HepG2 (cell line): ENCODE data around the gene FRMD8. TPM values are rescaled to one million over a fixed set of nuclear protein-coding genes. Genes with fewer than 3 reads are reported as not detected.

Experiments used
- DPF2 ChIP-seq: sonication (generic); formaldehyde crosslinking; IDR thresholded peaks from 2 replicates; pipeline ENCODE4 v1.4.0; 2020; ENCODE audit warnings: mild to moderate bottlenecking, low read depth, missing genetic modification reagents, borderline replicate concordance
- ETV6 ChIP-seq: sonication (generic); formaldehyde crosslinking; conservative IDR thresholded peaks from 2 replicates; pipeline ENCODE4 v1.4.0; 2020; ENCODE audit warnings: missing genetic modification reagents
- GTF2F1 ChIP-seq: fragments of 150-350 bp; IDR thresholded peaks from 2 replicates; pipeline ENCODE4 v1.6.1; 2014; ENCODE audit warnings: low read length
- HNF1A ChIP-seq, 2 experiments: sonication (generic) in 1 of 2; formaldehyde crosslinking in 1 of 2; IDR thresholded peaks; 2 replicates each; pipeline versions ENCODE4 v1.4.0 to v1.6.1; 2016 to 2020; ENCODE audit warnings: borderline replicate concordance in 1 of 2, low read depth in 1 of 2, mild to moderate bottlenecking in 1 of 2, missing genetic modification reagents in 1 of 2
- IKZF4 ChIP-seq: sonication (generic); formaldehyde crosslinking; IDR thresholded peaks from 2 replicates; pipeline ENCODE4 v1.5.1; 2020; ENCODE audit warnings: borderline replicate concordance, mild to moderate bottlenecking, low read depth, missing genetic modification reagents; ENCODE audit errors: not compliant biosample characterization
- MLX ChIP-seq: IDR thresholded peaks from 2 replicates; pipeline ENCODE4 v1.6.1; 2016
- MXI1 ChIP-seq: IDR thresholded peaks from 3 replicates; pipeline ENCODE4 v1.6.1; 2012; ENCODE audit warnings: low read depth, low read length, inconsistent platforms, borderline replicate concordance
- NPAS2 ChIP-seq: sonication (generic); formaldehyde crosslinking; IDR thresholded peaks from 2 replicates; pipeline ENCODE4 v1.8.0; 2022; ENCODE audit warnings: mild to moderate bottlenecking, missing genetic modification reagents, borderline replicate concordance
- NR3C1 ChIP-seq: sonication (generic); formaldehyde crosslinking; IDR thresholded peaks from 2 replicates; pipeline ENCODE4 v1.4.0; 2020; ENCODE audit warnings: missing genetic modification reagents
- REXO4 ChIP-seq: sonication (generic); formaldehyde crosslinking; IDR thresholded peaks from 2 replicates; pipeline ENCODE4 v1.8.0; 2022; ENCODE audit warnings: missing genetic modification reagents, mild to moderate bottlenecking, borderline replicate concordance
- RXRB ChIP-seq: IDR thresholded peaks from 2 replicates; pipeline ENCODE4 v1.6.1; 2016; ENCODE audit warnings: borderline replicate concordance, missing genetic modification reagents, missing compliant biosample characterization
- TCF12 ChIP-seq, 2 experiments: fragments of 450-650 bp in 1 of 2; sonication (generic) in 1 of 2; formaldehyde crosslinking in 1 of 2; IDR thresholded peaks; 2 replicates each; pipeline versions ENCODE4 v1.6.1 to v1.8.0; 2017 to 2022; ENCODE audit warnings: antibody characterized with exemption in 1 of 2, mild to moderate bottlenecking in 1 of 2, missing genetic modification reagents in 1 of 2, moderate library complexity in 1 of 2
- ZNF333 ChIP-seq: sonication (generic); formaldehyde crosslinking; IDR thresholded peaks from 2 replicates; pipeline ENCODE4 v1.4.0; 2020; ENCODE audit warnings: mild to moderate bottlenecking, missing genetic modification reagents, borderline replicate concordance
- ZNF614 ChIP-seq: IDR thresholded peaks from 2 replicates; pipeline ENCODE4 v1.6.1; 2018; ENCODE audit warnings: missing biosample characterization, missing genetic modification reagents, inconsistent platforms, borderline replicate concordance
- ZNF780A ChIP-seq: sonication (generic); formaldehyde crosslinking; IDR thresholded peaks from 2 replicates; pipeline ENCODE4 v1.8.0; 2022; ENCODE audit warnings: mild to moderate bottlenecking, missing genetic modification reagents, moderate library complexity
- polyA plus RNA-seq, 8 experiments: library from polyadenylated mRNA; depleted of rRNA in 3 of 8; stranded (reverse) in 7 of 8; unstranded in 1 of 8; fragments of >200 nt; fragmentation: Illumina TruSeq in 4 of 8; extraction: Trizol in 4 of 8; gene quantifications; 2 replicates each; pipeline versions ENCODE4 v1.2.1 to v1.2.3, GENCODE V29; 2011 to 2016; ENCODE audit warnings: low read depth in 4 of 8, missing spikeins in 1 of 8, mixed read lengths in 1 of 8; ENCODE audit not compliant: insufficient read depth in 1 of 8
- total RNA-seq, 5 experiments: library from RNA; depleted of rRNA; stranded (reverse); fragments of >200 nt; fragmentation: Illumina TruSeq; extraction: Trizol; gene quantifications; 2 replicates each; pipeline ENCODE4 v1.2.3, GENCODE V29; 2016; ENCODE audit warnings: low read depth in 1 of 5
- TF ChIP-seq, protein P1 (sequence below): sonication (generic); formaldehyde crosslinking; conservative IDR thresholded peaks from 2 replicates; pipeline ENCODE4 v1.5.0; 2020; ENCODE audit warnings: missing genetic modification reagents
- TF ChIP-seq, protein P2 (sequence below): sonication (generic); formaldehyde crosslinking; IDR thresholded peaks from 2 replicates; pipeline ENCODE4 v1.5.1; 2020; ENCODE audit warnings: mild to moderate bottlenecking, missing genetic modification reagents

Gene FRMD8
- total and polyA plus RNA-seq, 2 of the 13 experiments (the other 11 are each of a cell fraction or from before 2014, with no cell fraction given): 5.8 to 20.6 TPM

DNA sequence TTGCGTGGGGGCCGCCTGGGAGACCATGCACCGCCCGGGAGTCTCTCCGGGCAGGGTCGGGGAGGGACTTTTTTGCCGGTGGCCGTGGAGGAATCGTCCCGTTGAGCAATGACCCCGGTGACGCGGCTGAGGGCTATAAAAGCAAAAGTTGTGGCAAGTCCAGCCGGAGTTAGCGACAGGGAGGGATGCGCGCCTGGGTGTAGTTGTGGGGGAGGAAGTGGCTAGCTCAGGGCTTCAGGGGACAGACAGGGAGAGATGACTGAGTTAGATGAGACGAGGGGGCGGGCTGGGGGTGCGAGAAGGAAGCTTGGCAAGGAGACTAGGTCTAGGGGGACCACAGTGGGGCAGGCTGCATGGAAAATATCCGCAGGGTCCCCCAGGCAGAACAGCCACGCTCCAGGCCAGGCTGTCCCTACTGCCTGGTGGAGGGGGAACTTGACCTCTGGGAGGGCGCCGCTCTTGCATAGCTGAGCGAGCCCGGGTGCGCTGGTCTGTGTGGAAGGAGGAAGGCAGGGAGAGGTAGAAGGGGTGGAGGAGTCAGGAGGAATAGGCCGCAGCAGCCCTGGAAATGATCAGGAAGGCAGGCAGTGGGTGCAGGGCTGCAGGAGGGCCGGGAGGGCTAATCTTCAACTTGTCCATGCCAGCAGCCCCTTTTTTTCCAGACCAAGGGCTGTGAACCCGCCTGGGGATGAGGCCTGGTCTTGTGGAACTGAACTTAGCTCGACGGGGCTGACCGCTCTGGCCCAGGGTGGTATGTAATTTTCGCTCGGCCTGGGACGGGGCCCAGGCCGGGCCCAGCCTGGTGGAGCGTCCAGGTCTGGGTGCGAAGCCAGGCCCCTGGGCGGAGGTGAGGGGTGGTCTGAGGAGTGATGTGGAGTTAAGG is 36.4 kb downstream of the FRMD8 start, which contains the start of gene NEAT1 (continued):
- TF ChIP-seq, protein P1, sequence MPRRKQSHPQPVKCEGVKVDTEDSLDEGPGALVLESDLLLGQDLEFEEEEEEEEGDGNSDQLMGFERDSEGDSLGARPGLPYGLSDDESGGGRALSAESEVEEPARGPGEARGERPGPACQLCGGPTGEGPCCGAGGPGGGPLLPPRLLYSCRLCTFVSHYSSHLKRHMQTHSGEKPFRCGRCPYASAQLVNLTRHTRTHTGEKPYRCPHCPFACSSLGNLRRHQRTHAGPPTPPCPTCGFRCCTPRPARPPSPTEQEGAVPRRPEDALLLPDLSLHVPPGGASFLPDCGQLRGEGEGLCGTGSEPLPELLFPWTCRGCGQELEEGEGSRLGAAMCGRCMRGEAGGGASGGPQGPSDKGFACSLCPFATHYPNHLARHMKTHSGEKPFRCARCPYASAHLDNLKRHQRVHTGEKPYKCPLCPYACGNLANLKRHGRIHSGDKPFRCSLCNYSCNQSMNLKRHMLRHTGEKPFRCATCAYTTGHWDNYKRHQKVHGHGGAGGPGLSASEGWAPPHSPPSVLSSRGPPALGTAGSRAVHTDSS (CRISPR knock-in tag): peak; percentile 80; the same call in 1 of the 2 replicates
- TF ChIP-seq ETV6 (peak; percentile 96), NPAS2 (CRISPR knock-in tag) (no peak), TCF12 (IDR thresholded peaks at IDR 0.05) (no peak), TCF12 (CRISPR knock-in tag; IDR thresholded peaks at IDR 0.05) (peak; percentile 41; the same call in 1 of the 2 replicates), ZNF614 (no peak), DPF2 (CRISPR knock-in tag) (no peak; the same call in 1 of the 2 replicates), RXRB (CRISPR knock-in tag) (peak; percentile 80), NR3C1 (no peak), REXO4 (no peak), MLX (CRISPR knock-in tag) (peak; percentile 22; the same call in 1 of the 2 replicates), ZNF333 (CRISPR knock-in tag) (no peak), MXI1 (peak; percentile 61; the same call in 2 of the 3 replicates), IKZF4 (CRISPR knock-in tag) (peak; percentile 28), GTF2F1 (peak; percentile 99), ZNF780A (peak; percentile 23), HNF1A (IDR thresholded peaks at IDR 0.05; ENCODE audit: low read depth) (peak; percentile 41; the same call in 1 of the 2 replicates), HNF1A (CRISPR knock-in tag; IDR thresholded peaks at IDR 0.05; ENCODE audit: borderline replicate concordance) (peak; percentile 25; the same call in 1 of the 2 replicates)
- TF ChIP-seq, protein P2, sequence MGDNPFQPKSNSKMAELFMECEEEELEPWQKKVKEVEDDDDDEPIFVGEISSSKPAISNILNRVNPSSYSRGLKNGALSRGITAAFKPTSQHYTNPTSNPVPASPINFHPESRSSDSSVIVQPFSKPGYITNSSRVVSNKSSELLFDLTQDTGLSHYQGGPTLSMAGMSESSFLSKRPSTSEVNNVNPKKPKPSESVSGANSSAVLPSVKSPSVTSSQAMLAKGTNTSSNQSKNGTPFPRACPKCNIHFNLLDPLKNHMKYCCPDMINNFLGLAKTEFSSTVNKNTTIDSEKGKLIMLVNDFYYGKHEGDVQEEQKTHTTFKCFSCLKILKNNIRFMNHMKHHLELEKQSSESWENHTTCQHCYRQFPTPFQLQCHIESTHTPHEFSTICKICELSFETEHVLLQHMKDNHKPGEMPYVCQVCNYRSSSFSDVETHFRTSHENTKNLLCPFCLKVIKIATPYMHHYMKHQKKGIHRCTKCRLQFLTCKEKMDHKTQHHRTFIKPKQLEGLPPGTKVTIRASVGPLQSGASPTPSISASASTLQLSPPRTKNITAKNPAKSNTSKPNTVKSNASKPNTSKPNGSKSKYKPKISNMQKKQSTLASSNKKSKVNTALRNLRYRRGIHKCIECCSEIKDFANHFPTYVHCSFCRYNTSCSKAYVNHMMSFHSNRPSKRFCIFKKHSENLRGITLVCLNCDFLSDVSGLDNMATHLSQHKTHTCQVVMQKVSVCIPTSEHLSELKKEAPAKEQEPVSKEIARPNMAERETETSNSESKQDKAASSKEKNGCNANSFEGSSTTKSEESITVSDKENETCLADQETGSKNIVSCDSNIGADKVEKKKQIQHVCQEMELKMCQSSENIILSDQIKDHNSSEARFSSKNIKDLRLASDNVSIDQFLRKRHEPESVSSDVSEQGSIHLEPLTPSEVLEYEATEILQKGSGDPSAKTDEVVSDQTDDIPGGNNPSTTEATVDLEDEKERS (CRISPR knock-in tag): no peak
